Progenitor cell of endocrine pancreas (in vitro differentiated cells): Measurements from ENCODE around the gene STX8. TPM values are rescaled to one million over a fixed set of nuclear protein-coding genes. Genes with fewer than 3 reads are reported as not detected.

Experiments used
- DNase-seq: peaks from one replicate; pipeline ENCODE4 v3.0.0; 2021; ENCODE audit warnings: low spot score; ENCODE audit not compliant: unreplicated experiment
- H3K27ac Mint-ChIP-seq: 2 replicates; pipeline ENCODE4 v1.8.0; 2021; ENCODE audit warnings: mild to moderate bottlenecking, moderate library complexity, mixed read lengths
- H3K27me3 Mint-ChIP-seq: 2 replicates; pipeline ENCODE4 v1.8.0; 2021; ENCODE audit warnings: mixed read lengths
- H3K36me3 Mint-ChIP-seq: 2 replicates; pipeline ENCODE4 v1.8.0; 2022; ENCODE audit warnings: mixed read lengths; ENCODE audit not compliant: insufficient read depth
- H3K4me1 Mint-ChIP-seq: 2 replicates; pipeline ENCODE4 v1.8.0; 2021; ENCODE audit warnings: low read depth, mixed read lengths
- H3K4me3 Mint-ChIP-seq: 2 replicates; pipeline ENCODE4 v1.8.0; 2021; ENCODE audit warnings: low read depth, mild to moderate bottlenecking, moderate library complexity, mixed read lengths
- H3K9me3 Mint-ChIP-seq: 2 replicates; pipeline ENCODE4 v1.8.0; 2021; ENCODE audit warnings: low read depth, mixed read lengths
- CTCF ChIP-seq: fragments of 200-600 bp; sonication (generic); IDR thresholded peaks from one replicate; pipeline ENCODE4 v1.5.0; 2021; ENCODE audit warnings: antibody characterized with exemption, mild to moderate bottlenecking; ENCODE audit not compliant: unreplicated experiment
- total RNA-seq: library from RNA; stranded (reverse); gene quantifications from 2 replicates; pipeline ENCODE4 v1.2.1, GENCODE V29; 2021

Gene STX8
- total RNA-seq, 1 donor from 2014 or later, result 63.4 TPM

GRCh38 chr17:9224485-9224884 lies 351.1 kb downstream of the STX8 start:
- no peak overlapping the region for H3K27ac Mint-ChIP-seq
- no peak for TF ChIP-seq CTCF
- no peaks in the 10 kb centered on the region for H3K36me3 Mint-ChIP-seq
- H3K4me3 Mint-ChIP-seq, result no peak overlapping the region
- peaks cover 2% of the 10 kb centered on the region for H3K4me1 Mint-ChIP-seq
- no peak for DNase-seq
- peaks cover 25% of the 10 kb centered on the region for H3K27me3 Mint-ChIP-seq
- H3K9me3 Mint-ChIP-seq, result no peaks in the 10 kb centered on the region

- Mint-ChIP-seq H3K27me3 (peaks cover 22% of the 10 kb centered on the region), H3K9me3 (no peaks in the 10 kb centered on the region), H3K4me3 (no peak overlapping the region), H3K36me3 (no peaks in the 10 kb centered on the region), H3K27ac (no peak overlapping the region), H3K4me1 (peaks cover 2% of the 10 kb centered on the region)
- DNase-seq, result no peak
- TF ChIP-seq CTCF, result no peak
Measured at GRCh38 chr17:9223531-9223930, 352.1 kb downstream of the STX8 start.

- H3K27me3 Mint-ChIP-seq, result peaks cover 22% of the 10 kb centered on the region
- no peak overlapping the region for H3K27ac Mint-ChIP-seq
- DNase-seq, result no peak
- H3K4me1 Mint-ChIP-seq, result peaks cover 7% of the 10 kb centered on the region
- H3K9me3 Mint-ChIP-seq, result no peaks in the 10 kb centered on the region
- no peaks in the 10 kb centered on the region for H3K36me3 Mint-ChIP-seq
- no peak for TF ChIP-seq CTCF
- no peak overlapping the region for H3K4me3 Mint-ChIP-seq
Measured at GRCh38 chr17:9221922-9222180, 353.8 kb downstream of the STX8 start.

- H3K27me3 Mint-ChIP-seq, result peaks cover 22% of the 10 kb centered on the region
- peak overlapping the region; percentile 37 for H3K27ac Mint-ChIP-seq
- peaks cover 3% of the 10 kb centered on the region for H3K9me3 Mint-ChIP-seq
- DNase-seq, result no peak
- TF ChIP-seq CTCF, result no peak
- H3K36me3 Mint-ChIP-seq, result no peaks in the 10 kb centered on the region
- H3K4me3 Mint-ChIP-seq, result no peak overlapping the region
- peaks cover 7% of the 10 kb centered on the region for H3K4me1 Mint-ChIP-seq
Measured at GRCh38 chr17:9221147-9221921, 354.3 kb downstream of the STX8 start.

- no peak overlapping the region for H3K4me3 Mint-ChIP-seq
- H3K36me3 Mint-ChIP-seq, result peaks cover 5% of the 10 kb centered on the region
- no peak for TF ChIP-seq CTCF
- H3K27me3 Mint-ChIP-seq, result peaks cover 22% of the 10 kb centered on the region
- H3K27ac Mint-ChIP-seq, result peak overlapping the region; percentile 37
- H3K9me3 Mint-ChIP-seq, result peaks cover 11% of the 10 kb centered on the region
- DNase-seq, result no peak
- peaks cover 7% of the 10 kb centered on the region for H3K4me1 Mint-ChIP-seq
Measured at GRCh38 chr17:9220398-9221146, 355.0 kb downstream of the STX8 start.
